GM23248 (cell line): ENCODE results near the gene DMRTC2.

Experiments
- EZH2 ChIP-seq: fragments of 200-600 bp; sonication (generic); IDR thresholded peaks from 2 replicates; pipeline ENCODE4 v1.6.1; 2018; ENCODE audit warnings: antibody characterized with exemption, mild to moderate bottlenecking; ENCODE audit not compliant: insufficient read depth, poor library complexity, severe bottlenecking
- EZH2phosphoT487 ChIP-seq: fragments of 200-600 bp; sonication (generic); IDR thresholded peaks from 2 replicates; pipeline ENCODE4 v1.6.1; 2018; ENCODE audit warnings: antibody characterized with exemption, moderate library complexity, mild to moderate bottlenecking, low read depth; ENCODE audit not compliant: insufficient read depth

GRCh38 chr19:41847351-41848105, 2.7 kb downstream of the DMRTC2 start:
- TF ChIP-seq EZH2 (no peak), EZH2phosphoT487 (no peak)
